Mesenteric fat pad (tissue), 1 donor: Measurements from ENCODE around the gene ARL6IP4. TPM values are rescaled to one million over a fixed set of nuclear protein-coding genes. Genes with fewer than 3 reads are reported as not detected.

Experiments
- DNase-seq: peaks from one replicate; pipeline ENCODE4 v3.0.0-alpha.2; 2020; ENCODE audit warnings: low spot score
- total RNA-seq: library from RNA; stranded (reverse); fragmentation: NEBNext Ultra II Directional; extraction: Animal tissue kit (Norgen Biotek cat#: 25700); gene quantifications from one replicate; pipeline ENCODE4 v1.2.1, GENCODE V29; 2021
- donor health status: DM: yes; HTN: yes; CAD: no.

The ARL6IP4 gene
- total RNA-seq, 1 donor from 2014 or later, result 132 TPM

DNA sequence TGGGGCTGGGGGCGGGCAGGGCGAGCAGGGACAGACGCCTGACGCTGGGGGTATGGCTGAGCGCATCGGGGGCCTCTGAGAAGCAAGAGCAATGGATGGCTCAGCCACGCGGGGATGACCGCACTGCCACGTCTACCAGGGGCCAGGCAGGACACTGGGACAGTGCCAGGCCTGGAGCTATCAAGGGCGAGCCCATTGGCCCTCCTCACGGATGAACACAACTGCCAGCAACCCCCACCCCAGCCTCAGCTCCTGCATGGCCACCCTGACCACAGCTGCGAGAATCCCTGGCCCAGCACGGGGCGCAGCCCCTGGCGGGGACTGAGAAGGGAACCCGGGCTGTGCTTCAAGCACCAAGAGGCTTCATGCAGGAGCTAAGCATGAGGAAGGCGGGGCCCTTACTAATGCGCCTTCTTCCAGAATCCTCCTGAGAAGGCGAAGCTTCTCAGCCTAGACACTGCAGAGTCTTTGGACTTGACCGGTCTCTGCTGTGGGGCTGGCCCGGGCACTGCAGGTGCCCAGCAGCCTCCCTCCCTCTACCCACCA, 9.5 kb downstream of the ARL6IP4 start:
- no peak for DNase-seq

DNA sequence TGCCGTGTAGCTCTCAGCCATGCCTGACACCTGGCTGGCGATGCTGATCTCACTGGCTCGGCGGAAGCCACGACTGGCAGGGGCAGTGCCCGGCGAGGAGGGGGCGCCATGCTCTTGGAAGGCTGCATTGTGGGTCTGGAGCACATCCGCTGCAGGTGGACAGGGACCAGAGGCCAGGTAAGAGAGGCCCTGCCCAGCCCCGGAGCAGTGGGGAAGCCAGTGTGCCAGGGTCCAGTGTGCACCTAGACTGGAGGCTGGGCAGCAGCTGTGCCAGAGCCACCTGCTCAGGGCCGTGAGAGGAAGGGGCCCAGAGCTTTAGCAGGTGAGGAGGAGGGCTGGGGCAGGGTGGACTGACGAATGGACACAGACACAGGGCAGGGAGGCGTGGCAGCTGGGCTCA, 10.1 kb downstream of the ARL6IP4 start:
- DNase-seq, result no peak

DNA sequence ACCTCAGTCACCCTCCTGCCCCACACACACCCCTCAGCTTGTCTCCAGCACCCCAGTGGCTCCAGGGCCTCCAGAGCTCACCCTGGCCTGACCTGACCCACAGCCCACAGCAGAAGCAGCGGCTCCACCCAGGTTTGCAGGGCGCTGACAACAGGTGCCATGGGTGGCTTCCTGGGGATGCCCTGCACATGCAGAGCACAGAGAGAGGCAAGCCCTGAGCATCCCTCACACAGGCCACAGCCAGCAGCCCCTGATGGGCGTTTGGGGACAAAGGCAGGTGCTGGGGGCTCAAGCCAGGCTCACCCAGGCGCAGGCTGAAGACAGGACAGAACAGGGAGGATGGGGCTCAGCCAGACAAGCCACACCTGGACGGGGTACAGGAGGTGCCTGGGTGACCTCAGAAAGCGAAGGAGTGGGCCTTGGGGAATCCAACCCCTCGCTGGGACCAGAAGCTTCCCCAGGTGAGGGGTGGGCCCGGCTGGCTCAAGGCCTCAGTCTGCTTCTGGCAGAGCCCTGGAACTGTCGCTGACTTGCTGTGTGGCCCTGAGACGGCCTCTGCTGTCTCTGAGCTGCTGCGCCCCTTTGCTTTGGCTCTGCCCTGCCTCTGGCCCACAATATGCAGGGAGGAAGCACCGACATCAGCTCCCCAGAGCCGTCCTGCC, 10.6 kb downstream of the ARL6IP4 start:
- DNase-seq, result no peak

DNA sequence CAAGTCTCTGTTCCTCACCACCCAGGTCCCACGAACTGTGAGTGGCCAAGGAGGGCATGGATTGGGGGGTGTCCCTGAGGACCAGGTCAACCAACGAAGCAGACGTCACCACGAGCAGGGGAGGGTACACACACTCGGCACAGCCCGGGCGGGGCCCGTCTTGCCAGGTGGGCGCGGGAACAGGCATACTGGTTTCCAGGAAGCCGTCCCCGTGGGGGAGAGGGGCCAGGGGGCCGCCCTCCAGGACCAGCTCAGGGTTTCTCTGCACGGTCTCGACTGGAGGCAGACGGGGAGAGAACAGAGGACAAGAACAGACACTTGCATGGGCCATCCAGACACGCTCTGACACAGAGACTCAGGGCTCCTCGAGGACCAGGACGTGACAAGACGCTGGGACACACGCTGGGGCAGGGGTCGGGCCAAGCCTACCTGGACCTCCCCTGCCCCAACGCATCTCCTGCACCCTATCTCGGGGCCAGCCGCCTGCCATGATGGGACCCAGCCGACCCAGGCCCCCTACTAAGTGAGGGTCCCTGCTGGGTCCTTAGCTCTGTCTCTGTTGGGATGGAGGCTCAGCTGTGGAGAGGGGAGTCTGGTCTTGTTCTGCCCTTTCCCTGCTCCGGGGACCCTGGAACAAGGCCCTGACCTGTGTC, 11.3 kb downstream of the ARL6IP4 start:
- DNase-seq, result no peak

DNA sequence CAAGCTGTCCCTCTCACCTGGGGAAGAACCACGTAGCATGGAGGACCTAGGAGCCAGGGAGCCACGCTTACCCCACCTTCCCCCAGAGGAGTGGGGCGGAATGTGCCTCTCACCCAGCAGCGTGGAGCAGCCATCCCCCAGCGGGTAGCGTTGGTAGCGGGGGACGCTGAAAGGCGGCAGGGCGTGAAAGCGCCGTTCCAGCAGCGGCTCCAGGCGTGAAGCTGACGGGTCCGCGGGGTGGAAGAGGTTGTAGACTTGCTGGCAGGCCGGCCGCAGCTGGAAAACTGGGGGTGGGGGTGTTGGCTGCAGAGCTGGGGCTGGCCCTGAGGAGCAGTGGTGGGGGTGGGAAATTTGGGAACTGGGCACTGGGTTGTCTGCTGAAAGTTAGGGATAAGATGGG, 11.9 kb downstream of the ARL6IP4 start:
- DNase-seq, result no peak

DNA sequence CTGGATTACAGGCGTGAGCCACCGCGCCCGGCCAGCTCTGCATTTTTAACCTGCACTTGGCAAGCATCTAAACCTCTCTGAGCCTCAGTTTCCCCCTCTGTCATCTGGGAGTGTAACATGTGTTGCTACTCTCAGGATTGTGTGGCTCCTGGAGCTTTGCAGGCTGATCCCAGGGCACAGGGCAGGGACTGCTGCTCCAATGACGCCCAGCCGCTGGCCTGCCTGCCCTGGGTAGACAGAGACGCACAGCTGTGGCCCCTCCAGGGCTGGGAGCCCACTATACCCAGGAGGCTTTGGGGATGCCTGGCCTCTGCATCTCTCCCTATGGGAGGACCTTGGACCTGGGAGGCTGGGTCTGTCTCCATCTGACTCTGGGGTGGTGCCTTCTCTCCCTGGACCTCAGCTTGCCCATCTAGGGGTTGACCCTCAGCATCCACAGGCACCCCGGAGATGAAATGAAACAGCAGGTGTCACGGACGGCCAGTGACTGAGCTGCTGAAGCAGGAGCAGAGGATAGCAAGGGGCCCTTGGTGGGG, 13.7 kb downstream of the ARL6IP4 start:
- no peak for DNase-seq

DNA sequence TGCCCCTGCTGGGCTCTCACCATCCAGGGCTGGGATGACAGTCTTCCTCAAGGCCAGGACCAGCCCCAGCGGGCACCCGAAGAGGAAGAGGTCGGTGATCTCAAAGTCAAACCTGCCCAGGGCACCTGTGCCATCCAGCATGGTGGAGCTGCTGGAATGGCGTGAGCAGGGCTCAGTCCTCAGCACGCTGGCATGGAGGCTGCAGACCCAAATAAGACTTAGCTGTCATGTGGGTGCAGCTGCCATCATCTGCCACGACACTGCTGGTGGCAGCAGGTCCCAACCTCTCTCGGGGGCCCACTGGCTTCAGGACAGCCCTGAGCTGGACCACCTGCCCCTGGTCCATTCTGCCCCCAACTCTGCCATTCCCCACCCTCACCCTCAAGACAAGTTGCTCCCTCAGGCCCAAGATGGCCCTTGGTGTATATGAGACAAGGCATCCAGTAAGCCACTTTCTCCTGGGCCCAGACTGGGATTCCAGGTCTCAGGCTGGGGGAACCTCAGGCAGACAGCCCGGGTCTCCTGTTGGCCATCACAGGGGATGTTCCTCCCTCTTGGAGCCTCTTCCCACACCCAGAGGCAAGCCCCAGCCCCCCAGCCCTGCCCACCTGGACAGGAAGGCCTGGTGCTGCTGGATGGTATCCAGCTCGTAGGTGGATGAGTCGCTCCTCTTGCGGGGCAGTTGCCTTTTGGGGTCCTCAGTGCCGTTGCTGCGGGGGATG, 14.5 kb downstream of the ARL6IP4 start:
- DNase-seq, result no peak

DNA sequence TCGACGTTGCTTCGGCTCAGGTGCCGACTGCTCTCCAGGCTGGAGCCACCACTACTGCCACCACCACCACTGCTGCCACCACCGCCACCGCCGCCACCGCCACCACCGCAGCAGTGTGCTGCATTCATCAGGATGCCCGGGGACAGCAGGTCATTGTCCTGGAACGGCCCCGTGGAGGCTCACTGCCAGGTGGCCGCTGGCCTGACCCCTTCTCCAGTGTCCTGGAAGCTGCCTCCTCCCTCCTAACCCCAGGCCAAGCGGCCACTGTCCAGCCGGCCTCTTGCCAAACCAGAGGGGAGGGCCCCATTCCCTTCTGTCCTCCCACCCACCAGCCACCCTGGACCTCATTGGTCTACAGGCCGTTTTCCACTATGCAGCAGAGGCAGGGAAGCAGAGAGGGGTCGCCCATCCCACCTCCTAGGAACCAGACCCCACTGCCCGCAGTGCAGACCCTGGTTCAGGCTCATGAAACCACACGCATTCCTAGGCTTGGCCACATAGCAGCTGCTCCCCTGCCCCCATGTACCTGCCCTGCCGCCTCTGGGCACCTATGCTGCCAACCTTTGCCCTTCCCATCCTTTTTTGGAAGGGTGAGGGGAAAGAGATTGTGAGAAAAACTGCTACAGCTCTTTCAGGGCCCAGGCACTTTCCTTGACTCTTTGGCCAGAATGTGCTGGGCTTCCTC, 15.2 kb downstream of the ARL6IP4 start:
- no peak for DNase-seq

DNA sequence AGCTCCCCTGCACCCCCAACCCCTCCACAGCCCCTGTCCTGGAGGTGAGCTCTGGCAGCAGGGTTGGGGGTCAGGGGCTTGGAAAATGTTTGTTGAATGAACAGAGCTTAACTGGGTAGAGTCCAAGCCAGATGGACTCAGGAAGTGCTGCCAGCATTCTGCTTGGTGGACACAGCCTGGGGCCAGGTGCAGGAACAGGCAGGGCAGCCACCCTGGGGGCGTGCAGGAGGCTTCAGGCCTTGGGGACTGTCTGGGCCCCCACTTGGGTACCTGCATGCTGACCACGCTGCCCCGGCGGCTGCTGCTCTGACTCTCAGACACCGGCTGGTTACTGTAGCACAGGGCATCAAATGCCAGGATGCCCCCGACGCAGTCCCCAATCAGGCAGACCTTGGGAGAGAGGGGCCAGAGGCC, 15.7 kb downstream of the ARL6IP4 start:
- DNase-seq, result no peak

DNA sequence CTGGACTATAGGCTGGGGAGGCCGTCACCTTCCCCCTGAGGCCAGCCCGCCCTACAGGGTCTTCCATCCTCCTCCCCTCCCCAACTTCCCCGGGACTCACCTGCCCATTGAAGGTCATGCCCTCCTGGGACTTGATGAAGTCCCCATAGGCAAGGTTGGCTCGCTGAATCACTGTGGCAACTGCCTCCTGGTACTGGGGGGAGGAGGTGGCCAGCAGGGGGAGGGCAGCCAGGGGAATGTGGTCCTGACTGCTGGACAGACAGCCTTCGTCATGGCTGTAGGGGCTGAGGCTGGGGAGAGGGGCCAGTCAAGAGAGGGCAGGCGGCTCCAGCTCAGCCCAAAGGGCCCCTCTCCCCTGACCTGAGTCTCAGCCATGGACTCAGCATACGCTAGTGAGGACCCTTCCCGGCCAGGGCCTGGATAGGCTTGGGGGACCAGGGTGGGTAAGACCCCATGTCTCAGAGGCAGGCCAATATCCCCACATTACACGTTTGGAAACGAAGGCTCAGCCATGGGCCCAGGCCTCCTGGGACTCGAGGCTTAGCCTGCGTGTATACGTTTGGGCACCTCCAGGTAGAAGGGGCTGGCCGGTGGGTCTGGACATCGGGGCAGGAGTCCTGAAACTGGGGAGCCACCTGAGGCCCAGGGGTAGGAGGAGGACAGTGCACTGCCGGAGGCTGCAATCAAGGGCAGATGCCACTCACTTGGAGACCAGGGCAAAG, 16.3 kb downstream of the ARL6IP4 start:
- no peak for DNase-seq

DNA sequence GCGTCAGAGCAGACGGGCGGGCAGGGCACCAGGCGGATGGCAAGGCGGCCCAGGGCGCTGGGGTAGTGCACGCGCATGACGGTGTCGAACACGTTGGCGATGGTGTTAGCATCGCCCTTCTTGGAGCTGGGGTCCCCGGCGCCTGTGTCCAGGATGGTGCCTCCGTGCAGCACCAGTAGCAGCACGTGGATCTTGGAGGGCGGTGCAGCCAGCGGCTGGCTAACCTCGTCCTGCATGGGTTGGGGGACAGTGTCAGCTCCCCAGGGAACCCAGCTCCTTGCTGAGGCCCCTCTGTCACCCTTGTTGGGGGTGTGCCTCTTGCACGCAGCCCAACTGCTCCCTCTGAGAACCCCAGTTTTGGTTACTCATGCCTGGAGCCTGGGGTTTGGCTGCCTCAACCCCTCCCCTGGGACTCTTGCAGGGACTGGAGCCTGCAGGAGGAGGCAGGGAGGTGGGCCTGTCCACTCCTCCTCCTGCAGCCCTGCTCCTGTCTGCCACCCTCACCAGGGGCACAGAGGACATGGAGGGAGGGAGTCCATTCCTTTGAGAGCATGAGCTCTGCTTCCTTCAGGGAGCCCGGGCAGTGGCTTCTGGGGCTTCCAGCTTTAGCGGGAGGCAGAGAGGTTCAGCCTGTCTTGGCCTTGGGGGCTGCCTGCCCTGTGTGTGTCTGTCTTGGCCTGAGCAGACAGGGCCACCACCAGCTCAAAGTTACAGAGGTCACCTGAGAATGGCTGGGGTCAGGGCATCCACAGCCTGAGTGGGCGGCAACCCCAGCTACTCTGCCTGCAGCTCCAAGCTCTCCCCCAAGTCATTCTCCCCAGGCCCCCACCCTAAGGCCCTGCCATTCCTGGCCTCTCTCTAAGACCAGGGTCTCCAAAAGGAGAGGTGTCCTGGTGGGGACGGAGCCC, 17.1 kb downstream of the ARL6IP4 start:
- no peak for DNase-seq

DNA sequence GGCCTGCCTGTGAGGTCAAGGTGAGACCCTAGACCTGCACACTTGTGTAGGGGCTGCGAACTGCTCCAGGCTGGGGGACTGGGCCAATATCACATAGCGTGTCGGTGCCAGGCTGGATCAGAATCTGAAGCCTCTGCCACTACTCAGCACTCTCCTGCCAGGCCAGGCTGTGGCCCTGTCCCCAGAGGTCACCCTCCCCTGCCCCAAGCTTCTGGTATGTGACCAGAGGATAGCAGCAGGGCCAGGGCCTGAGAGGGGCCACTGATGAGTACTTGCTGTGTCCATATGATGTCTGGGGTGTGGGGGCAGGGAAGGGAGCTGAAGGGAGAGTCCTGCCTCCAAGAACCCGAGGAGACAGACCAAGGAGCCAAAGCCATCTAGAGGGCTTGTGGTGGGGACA, 17.8 kb downstream of the ARL6IP4 start:
- no peak for DNase-seq

DNA sequence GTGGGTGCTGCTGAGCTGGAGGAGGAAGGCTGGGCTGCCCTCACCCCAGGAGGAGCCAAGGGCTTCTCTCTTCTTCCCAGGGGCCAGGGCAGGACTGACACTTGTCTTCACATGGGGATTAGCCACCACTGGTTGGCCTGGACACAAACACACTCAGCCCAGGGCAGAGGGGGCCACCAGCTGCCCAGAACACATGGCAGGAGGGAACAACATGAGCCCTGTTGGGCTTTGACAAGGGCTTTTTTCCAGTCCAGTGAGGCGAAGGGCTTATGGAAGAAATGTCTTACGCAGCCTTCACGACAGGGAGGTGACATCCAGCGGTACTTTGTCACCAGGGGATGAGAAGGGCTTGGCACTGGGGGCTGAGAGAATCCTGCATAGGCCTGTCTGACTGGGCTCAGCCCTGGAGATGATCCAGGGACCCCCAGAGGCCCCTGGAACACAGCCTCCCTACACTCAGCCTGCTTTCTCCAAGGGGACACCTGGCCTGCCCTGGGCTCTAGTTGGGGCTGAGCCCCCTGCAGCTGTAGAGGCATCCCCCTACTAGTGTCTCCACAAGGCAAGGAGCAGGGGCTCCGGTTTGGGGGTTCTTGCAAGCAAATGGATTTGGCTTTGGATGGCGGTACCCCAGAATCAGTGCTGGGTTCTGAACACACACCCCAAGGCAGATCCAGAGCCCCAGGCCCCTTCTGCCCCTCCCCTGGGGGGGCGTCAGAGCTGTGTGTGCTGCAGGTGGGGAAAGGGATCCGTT, 18.9 kb downstream of the ARL6IP4 start:
- no peak for DNase-seq

DNA sequence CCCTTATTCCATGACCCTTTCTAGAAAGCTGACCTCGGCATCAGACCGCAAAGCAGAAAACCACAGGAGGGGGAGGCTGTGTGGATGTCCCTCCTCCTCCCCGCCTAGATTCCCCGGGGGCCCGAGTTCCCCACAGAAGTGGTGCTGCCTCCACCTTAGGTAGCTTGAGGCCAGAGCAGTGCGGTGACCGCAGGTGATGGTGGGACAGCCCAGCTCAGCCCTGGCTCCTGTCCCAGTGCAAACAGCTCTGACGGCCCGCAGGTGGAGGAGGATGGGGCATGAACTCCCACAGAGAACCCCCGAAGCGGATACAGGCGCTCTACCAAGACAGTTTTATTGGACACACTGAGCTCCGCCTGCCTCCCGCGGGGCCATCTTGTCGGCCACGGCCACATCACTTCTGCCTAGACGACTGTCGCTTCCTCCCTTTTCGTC, 19.5 kb downstream of the ARL6IP4 start:
- no peak for DNase-seq

DNA sequence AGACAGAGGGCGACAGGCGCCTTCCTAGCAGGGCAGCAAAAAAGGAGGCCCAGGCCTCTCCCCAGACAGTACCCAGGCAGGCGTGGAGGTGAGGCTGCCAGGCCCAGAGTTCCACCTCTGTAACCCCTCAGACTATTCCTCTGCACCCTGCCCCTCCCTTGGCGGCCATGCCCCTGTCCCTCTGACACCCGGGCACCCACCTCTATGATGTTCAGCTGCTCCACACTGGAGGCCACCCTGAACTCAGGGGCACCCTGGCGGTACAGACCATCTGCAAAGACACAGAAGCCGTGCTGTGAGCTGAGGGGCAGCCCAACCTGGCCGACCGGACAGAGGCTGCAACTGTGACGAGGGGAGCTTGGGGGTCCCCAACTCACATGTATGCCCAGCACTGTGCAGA, 20.1 kb downstream of the ARL6IP4 start:
- no peak for DNase-seq

DNA sequence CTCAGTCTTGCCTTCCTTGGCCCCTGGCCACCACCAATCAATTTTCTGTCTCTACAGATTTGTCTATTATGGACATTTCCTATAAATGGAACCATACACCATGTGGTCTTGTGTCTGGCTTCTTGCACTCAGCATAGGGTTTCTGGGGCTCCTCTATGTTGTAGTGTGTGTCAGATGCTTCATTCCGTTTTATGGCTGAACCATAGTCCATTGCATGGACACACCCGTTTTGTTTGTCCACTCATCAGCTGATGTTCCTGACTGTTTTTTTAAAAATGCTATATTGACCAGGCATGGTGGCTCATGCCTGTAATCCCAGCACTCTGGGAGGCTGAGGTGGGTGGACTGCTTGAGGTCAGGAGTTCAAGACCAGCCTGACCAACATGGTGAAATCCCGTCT, 21.0 kb downstream of the ARL6IP4 start:
- no peak for DNase-seq

DNA sequence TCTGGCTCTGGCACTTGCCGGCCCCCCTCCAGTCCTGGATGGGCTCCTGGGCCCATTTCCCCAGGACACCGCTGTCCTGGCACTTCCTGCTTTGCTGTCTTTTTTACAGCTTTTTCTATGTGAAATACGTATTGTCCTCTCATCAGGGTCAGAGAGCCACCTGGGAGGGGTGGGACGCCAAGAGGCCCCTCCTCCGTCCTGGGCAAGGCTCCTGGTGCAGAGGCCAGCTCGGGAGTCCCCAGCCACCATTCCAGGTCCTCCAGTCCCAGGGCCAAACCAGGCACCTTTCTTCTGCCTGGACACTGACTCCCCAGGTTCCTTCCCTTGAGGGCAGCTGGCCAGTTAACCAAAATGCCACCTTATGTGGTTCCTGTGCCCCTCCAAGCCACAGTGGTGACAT, 22.8 kb downstream of the ARL6IP4 start:
- DNase-seq, result no peak

DNA sequence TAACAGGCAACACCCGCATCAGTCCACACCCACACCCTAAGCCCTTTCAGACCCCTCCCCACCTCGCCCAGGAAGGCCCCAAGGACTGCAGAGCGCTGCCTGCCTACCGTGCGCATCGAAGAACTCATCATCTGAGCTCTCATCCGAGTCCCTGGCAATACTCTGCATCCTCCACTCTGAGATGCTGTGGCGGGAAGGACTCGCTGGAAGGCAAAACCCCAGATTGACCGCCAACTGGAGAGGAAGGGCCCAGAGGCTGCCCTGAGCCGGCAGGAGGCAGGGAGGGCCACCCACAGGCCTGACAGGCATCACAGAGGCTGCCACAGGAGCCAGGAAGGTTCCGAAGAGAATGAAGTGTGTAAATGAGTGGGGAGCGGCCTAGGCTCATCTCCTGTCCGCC, 23.8 kb downstream of the ARL6IP4 start:
- DNase-seq, result no peak

DNA sequence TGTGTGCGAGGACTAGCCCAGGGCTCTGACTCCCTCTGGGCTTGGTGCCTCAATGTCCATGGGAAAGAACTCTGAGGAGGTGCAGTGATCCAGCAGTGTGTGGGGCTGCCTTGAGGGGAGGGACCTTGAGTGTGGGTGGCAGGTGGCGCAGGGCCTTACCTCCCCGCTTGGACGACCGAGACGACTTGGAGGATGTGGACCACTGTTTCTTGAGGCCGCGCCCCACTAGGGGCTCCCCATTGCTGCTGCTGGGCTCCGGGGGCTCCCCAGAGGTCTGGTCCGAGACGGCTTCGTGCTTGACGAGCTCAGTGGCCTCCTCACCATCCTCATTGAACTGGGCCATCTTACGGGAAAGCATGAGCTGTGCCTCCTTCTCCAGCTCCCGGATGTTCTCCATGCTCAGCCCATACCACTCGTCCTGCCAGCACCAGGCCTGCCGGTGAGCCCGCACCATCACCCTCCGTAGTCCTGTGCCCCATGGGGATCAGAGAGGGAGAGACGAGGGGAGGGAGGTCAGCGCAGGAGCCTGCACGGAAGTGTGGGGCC, 24.7 kb downstream of the ARL6IP4 start:
- no peak for DNase-seq
